ENCODE results near the gene LAMC2. TPM values are rescaled to one million over a fixed set of nuclear protein-coding genes. Genes with fewer than 3 reads are reported as not detected.

Gene LAMC2
- total and polyA plus RNA-seq, 7 donors = 2.6 to 24.0 (median 4.2) TPM

DNA sequence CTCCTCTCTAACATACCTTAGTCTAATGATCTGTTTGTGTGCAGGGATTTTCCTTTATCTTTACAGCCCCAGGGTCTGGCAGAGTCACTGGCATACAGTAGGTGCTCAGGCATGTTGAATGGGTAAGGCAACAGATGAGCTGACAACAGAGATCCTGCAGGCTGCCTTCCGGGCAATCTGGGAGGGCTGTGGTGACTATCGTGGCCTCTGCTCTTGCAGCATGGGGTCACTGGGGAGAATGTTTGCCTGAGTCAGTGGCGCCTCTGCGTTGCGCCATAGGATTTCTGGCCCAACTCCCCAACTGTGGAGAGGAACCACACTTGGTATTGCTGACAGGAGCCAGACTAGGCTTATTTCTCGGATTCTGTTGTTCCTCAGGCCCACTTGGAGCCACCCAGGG is 93.8 kb downstream of the LAMC2 start:
- Histone ChIP-seq H3K9me3 (no peaks in the 10 kb centered on the region), H3K27me3 (no peaks in the 10 kb centered on the region), H3K36me3 (no peaks in the 10 kb centered on the region), H3K4me1 (peaks cover 0 to 52% (median 42%) of the 10 kb centered on the region in 4 donors), H3K27ac (peak overlapping the region; percentile 37 to 77 (median 69)), H3K4me3 (no peak overlapping the region)
- intact Hi-C loops (cut with DNase I) = loop anchor here (2.0 to 10.0 kb wide), 4 partner anchors 193 to 345 kb away; partner anchors contain the start of gene SMG7
- no peak for DNase-seq
- TF ChIP-seq EP300 (IDR thresholded peaks at IDR 0.05) (no peak), POLR2AphosphoS5 (IDR thresholded peaks at IDR 0.05) (peak in 1 of 4 donors; percentile 36), POLR2A (IDR thresholded peaks at IDR 0.05) (no peak)
- TF ChIP-seq, protein P1, sequence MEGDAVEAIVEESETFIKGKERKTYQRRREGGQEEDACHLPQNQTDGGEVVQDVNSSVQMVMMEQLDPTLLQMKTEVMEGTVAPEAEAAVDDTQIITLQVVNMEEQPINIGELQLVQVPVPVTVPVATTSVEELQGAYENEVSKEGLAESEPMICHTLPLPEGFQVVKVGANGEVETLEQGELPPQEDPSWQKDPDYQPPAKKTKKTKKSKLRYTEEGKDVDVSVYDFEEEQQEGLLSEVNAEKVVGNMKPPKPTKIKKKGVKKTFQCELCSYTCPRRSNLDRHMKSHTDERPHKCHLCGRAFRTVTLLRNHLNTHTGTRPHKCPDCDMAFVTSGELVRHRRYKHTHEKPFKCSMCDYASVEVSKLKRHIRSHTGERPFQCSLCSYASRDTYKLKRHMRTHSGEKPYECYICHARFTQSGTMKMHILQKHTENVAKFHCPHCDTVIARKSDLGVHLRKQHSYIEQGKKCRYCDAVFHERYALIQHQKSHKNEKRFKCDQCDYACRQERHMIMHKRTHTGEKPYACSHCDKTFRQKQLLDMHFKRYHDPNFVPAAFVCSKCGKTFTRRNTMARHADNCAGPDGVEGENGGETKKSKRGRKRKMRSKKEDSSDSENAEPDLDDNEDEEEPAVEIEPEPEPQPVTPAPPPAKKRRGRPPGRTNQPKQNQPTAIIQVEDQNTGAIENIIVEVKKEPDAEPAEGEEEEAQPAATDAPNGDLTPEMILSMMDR (IDR thresholded peaks at IDR 0.05) = no peak
- 84 to 90% methylated on average over 6 of the region's 6 CpGs for WGBS, 2 donors

- H3K36me3 ChIP-seq = no peaks in the 10 kb centered on the region
- no peak overlapping the region for H3K4me3 ChIP-seq
- no peaks in the 10 kb centered on the region for H3K9me3 ChIP-seq
- DNase-seq = peak; percentile 84
- peak overlapping the region; percentile 72 to 84 (median 76) for H3K27ac ChIP-seq
- intact Hi-C loops (cut with DNase I) = loop anchor here (1.0 to 10.0 kb wide), 4 partner anchors 38 to 344 kb away; partner anchors contain the start of gene SMG7
- no peaks in the 10 kb centered on the region for H3K27me3 ChIP-seq
- 91 to 93% methylated on average over 2 of the region's 2 CpGs for WGBS, 2 donors
- peak in 3 of 4 donors; percentile 10 to 50 (median 30) for TF ChIP-seq POLR2AphosphoS5 (IDR thresholded peaks at IDR 0.05)
- TF ChIP-seq, protein P1 (IDR thresholded peaks at IDR 0.05) = no peak
- H3K4me1 ChIP-seq = peaks cover 0 to 60% (median 42%) of the 10 kb centered on the region in 4 donors
These were observed 95.0 kb downstream of the LAMC2 start for GRCh38 chr1:183281039-183281438.

DNA sequence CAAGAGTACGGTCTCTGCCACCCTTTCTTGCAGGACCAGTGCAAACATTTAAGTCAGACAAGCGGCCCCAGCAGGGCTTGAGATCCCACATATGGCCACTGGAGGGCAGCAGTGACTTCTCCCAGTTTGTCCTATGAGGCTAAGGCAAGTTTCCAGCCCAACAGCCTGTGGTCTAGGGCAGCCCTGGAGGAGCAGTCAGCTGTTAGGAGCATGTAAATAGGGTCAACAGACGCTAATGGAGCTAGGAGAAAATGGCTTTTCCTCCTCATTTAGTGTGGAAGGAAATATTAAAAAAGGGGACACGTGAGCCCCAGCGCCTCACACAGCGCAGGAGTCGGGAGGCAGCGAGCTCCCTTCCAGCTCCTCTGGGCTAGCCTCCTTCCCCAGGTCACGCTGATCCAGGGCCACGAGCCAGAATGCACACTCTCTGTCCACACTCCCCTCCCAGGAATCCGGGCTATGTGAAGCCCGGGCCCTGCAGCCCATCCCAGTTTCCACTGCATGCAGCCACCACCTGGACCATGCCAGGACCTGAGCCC is 95.6 kb downstream of the LAMC2 start:
- Histone ChIP-seq H3K36me3 (no peaks in the 10 kb centered on the region), H3K27me3 (no peaks in the 10 kb centered on the region), H3K4me3 (peak overlapping the region in 2 of 4 donors; percentile 3 to 6), H3K9me3 (no peaks in the 10 kb centered on the region), H3K27ac (peak overlapping the region; percentile 72 to 84 (median 76)), H3K4me1 (peaks cover 0 to 65% (median 46%) of the 10 kb centered on the region in 4 donors)
- WGBS, 2 donors = 41 to 46% methylated on average over 12 of the region's 12 CpGs
- intact Hi-C loops (cut with DNase I) = loop anchor here (1.0 to 10.0 kb wide), 4 partner anchors 38 to 343 kb away; partner anchors contain the start of gene SMG7
- peak; percentile 97 for DNase-seq
- TF ChIP-seq, protein P1 (IDR thresholded peaks at IDR 0.05) = peak; percentile 89 to 94 (median 93)
- peak in 1 of 4 donors; percentile 5 for TF ChIP-seq POLR2AphosphoS5 (IDR thresholded peaks at IDR 0.05)
- TF ChIP-seq POLR2A (IDR thresholded peaks at IDR 0.05) = no peak

GRCh38 chr1:183282101-183282855 is 96.2 kb downstream of the LAMC2 start:
- peaks cover 0 to 72% (median 52%) of the 10 kb centered on the region in 4 donors for H3K4me1 ChIP-seq
- H3K4me3 ChIP-seq = peak overlapping the region in 1 of 4 donors; percentile 3
- DNase-seq = no peak
- no peaks in the 10 kb centered on the region for H3K27me3 ChIP-seq
- intact Hi-C loops (cut with DNase I) = loop anchor here (10.0 kb wide), 2 partner anchors 263 to 343 kb away; no protein-coding TSS in a partner anchor
- no peaks in the 10 kb centered on the region for H3K36me3 ChIP-seq
- peak overlapping the region; percentile 72 to 84 (median 76) for H3K27ac ChIP-seq
- no peaks in the 10 kb centered on the region for H3K9me3 ChIP-seq
- 80% methylated on average over 9 of the region's 9 CpGs for WGBS, 2 donors
- TF ChIP-seq, protein P1 (IDR thresholded peaks at IDR 0.05) = no peak
- TF ChIP-seq POLR2A (IDR thresholded peaks at IDR 0.05) (no peak), POLR2AphosphoS5 (IDR thresholded peaks at IDR 0.05) (no peak), EP300 (IDR thresholded peaks at IDR 0.05) (no peak)
